Psoas muscle (tissue), 8 donors: Measurements from ENCODE around the gene HNRNPF. TPM values are rescaled to one million over a fixed set of nuclear protein-coding genes. Genes with fewer than 3 reads are reported as not detected.
"Not testable (repeated sequence)": the region's sequence is repeated elsewhere in the genome, so short reads cannot be mapped to it uniquely, and the experiment has no call there.

Source experiments
- ATAC-seq, 4 donors: fragments of 200-7000 bp; cut with Tn5 transposase; one replicate each; pipeline ENCODE4 v1.9.1; 2020; ENCODE audit warnings: moderate library complexity in 3 of 4, mild to moderate bottlenecking in 2 of 4
- DNase-seq, 2 donors: peaks; one replicate each; pipeline ENCODE4 v3.0.0-alpha.2; 2020
- H3K27ac ChIP-seq: fragments of 200-600 bp; one replicate; pipeline ENCODE4 v1.8.0; 2022
- H3K27me3 ChIP-seq, 3 donors: fragments of 200-600 bp in 1 of 3; one replicate each; pipeline versions ENCODE4 v1.6.1 to v1.8.0; 2013 to 2022; ENCODE audit warnings: low read length in 2 of 3, mild to moderate bottlenecking in 2 of 3, moderate library complexity in 1 of 3; ENCODE audit not compliant: insufficient read depth in 3 of 3
- H3K36me3 ChIP-seq, 2 donors: fragments of 200-600 bp in 1 of 2; one replicate each; pipeline versions ENCODE4 v1.6.1 to v1.8.0; 2013 to 2022; ENCODE audit warnings: low read depth in 1 of 2, mild to moderate bottlenecking in 1 of 2, moderate library complexity in 1 of 2; ENCODE audit not compliant: insufficient read depth in 1 of 2
- H3K4me1 ChIP-seq: fragments of 200-600 bp; one replicate; pipeline ENCODE4 v1.8.0; 2022
- H3K4me3 ChIP-seq: fragments of 200-600 bp; one replicate; pipeline ENCODE4 v1.8.0; 2022; ENCODE audit warnings: mild to moderate bottlenecking
- H3K9me3 ChIP-seq: fragments of 200-600 bp; one replicate; pipeline ENCODE4 v1.8.0; 2022
- WGBS, 3 donors: extraction: QIAGEN DNeasy Blood & Tissue Kit; methylation state at CpG; one replicate each; pipeline versions ENCODE4 v1.1.6 to v1.1.7; 2013; 5-methylcytosine and 5-hydroxymethylcytosine counted together
- intact Hi-C, 2 donors: fragments of 100-400 bp; cut with DNase I; formaldehyde crosslinking; loops; one replicate each; pipeline versions ENCODE4 v1.11.0 to v1.14.2; 2022
- polyA plus RNA-seq, 3 donors: library from polyadenylated mRNA; stranded (reverse); fragments of 200-250 nt; gene quantifications; one replicate each; pipeline ENCODE4 v1.2.3, GENCODE V29; 2013
- total RNA-seq, 4 donors: library from RNA; stranded (reverse); fragmentation: NEBNext Ultra II Directional in 2 of 4; extraction: Animal tissue kit (Norgen Biotek cat#: 25700) in 2 of 4; gene quantifications; one replicate each; pipeline versions ENCODE4 v1.2.1 to v1.2.4, GENCODE V29; 2021 to 2023
- TF ChIP-seq, protein P1 (sequence below): fragments of 200-600 bp; IDR thresholded peaks from one replicate; pipeline ENCODE4 v1.8.0; 2022; ENCODE audit warnings: antibody characterized with exemption
- donor health status: healthy with polysubstance abuse.
- donor health status: DM: no; HTN: no; CAD: no; lungs with moderate emphysema.
- donor health status: Bipolar disorder and iron deficiency.
- donor health status: healthy.
- donor health status: DM: yes; HTN: yes; CAD: no.
- donor health status: DM: no; HTN: no; CAD: no.
- donor health status: DM: no; HTN: no; CAD: no.
- donor health status: DM: yes; HTN: yes; CAD: no.

The HNRNPF gene
- total and polyA plus RNA-seq, 7 donors: 62.1 to 154 (median 89.7) TPM

DNA sequence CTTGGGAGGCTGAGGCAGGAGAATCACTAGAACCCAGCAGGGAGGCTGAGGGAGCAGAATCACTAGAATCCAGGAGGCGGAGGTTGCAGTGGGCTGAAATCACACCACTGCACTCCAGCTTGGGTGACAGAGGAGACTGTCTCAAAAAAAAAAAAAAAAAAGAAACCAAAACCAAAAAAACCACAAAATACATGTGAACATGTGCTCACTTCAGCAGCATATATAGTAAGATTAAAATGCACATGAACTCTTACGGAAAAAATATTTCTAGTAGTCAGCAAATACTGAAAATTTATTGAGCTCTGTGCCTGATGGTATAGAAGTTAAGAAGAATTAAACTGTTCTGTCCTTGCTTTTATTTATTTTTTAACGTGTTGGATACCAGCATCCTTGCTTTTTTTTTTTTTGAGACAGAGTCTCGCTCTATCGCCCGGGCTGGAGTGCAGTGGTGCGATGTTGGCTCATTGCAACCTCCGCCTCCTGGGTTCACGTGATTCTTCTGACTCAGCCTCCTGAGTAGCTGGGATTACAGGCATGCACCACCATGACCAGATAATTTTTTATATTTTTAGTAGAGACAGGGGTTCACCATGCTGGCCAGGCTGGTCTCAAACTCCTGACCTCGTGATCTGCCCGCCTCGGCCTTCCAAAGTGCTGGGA is 18.3 kb upstream of the HNRNPF start:
- Histone ChIP-seq H3K36me3 (no peaks in the 10 kb centered on the region), H3K9me3 (no peaks in the 10 kb centered on the region), H3K4me1 (no peaks in the 10 kb centered on the region), H3K27me3 (no peaks in the 10 kb centered on the region), H3K27ac (no peak overlapping the region), H3K4me3 (no peak overlapping the region)
- ATAC-seq: no peak
- 90 to 92% (median 91%) methylated on average over 12 of the region's 12 CpGs for WGBS, 3 donors
- intact Hi-C loops: no loop called here
- TF ChIP-seq, protein P1, sequence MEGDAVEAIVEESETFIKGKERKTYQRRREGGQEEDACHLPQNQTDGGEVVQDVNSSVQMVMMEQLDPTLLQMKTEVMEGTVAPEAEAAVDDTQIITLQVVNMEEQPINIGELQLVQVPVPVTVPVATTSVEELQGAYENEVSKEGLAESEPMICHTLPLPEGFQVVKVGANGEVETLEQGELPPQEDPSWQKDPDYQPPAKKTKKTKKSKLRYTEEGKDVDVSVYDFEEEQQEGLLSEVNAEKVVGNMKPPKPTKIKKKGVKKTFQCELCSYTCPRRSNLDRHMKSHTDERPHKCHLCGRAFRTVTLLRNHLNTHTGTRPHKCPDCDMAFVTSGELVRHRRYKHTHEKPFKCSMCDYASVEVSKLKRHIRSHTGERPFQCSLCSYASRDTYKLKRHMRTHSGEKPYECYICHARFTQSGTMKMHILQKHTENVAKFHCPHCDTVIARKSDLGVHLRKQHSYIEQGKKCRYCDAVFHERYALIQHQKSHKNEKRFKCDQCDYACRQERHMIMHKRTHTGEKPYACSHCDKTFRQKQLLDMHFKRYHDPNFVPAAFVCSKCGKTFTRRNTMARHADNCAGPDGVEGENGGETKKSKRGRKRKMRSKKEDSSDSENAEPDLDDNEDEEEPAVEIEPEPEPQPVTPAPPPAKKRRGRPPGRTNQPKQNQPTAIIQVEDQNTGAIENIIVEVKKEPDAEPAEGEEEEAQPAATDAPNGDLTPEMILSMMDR: no peak
- no peak for DNase-seq

DNA sequence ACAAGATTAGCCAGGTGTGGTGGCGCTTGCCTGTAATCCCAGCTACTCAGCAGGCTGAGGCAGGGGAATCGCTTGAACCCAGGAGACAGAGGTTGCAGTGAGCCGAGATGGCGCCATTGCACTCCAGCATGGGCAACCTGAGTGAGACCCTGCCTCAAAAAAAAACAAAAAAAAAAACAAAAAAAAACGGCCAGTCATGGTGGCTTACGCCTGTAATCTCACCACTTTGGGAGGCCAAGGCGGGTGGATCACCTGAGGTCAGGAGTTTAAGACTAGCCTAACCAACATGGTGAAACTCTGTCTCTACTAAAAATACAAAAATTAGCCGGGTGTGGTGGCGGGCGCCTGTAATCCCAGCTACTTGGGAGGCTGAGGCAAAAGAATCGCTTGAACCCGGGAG is 17.5 kb upstream of the HNRNPF start:
- H3K27me3 ChIP-seq, H3K9me3 ChIP-seq, ATAC-seq, intact Hi-C loops, H3K27ac ChIP-seq, H3K4me3 ChIP-seq, DNase-seq, H3K36me3 ChIP-seq, H3K4me1 ChIP-seq: not testable (repeated sequence)
- WGBS, 3 donors: 96 to 97% (median 96%) methylated on average over 12 of the region's 12 CpGs

DNA sequence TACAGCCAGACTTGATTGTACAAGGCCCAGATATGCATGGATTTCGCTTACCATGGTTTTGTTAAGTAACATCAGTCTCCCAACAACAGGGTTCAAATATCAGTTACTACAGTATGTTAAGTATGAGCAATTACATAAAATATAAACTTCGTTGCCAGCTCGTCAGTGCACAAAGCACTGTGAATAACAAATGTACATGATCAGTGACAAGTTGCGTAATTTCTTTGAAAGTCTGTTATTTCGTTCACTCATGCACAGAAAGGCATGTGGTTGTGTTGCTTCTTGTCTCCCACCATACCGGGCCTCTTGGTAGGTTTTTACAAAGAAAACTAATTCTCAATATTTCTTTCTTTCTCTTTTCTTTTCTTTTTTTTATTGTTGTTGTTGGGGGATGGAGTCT is 15.4 kb upstream of the HNRNPF start:
- TF ChIP-seq, protein P1: no peak
- ATAC-seq: no peak
- Histone ChIP-seq H3K27ac (no peak overlapping the region), H3K27me3 (no peaks in the 10 kb centered on the region), H3K36me3 (no peaks in the 10 kb centered on the region), H3K9me3 (no peaks in the 10 kb centered on the region), H3K4me3 (no peak overlapping the region), H3K4me1 (peaks cover 8% of the 10 kb centered on the region)
- intact Hi-C loops: no loop called here
- WGBS, 3 donors: 90 to 95% (median 95%) methylated on average over 6 of the region's 6 CpGs
- no peak for DNase-seq

GRCh38 chr10:43421944-43422343 is 13.0 kb upstream of the HNRNPF start:
- H3K9me3 ChIP-seq, H3K4me3 ChIP-seq, DNase-seq, H3K36me3 ChIP-seq, intact Hi-C loops, H3K27me3 ChIP-seq, H3K4me1 ChIP-seq, ATAC-seq: not testable (repeated sequence)
- WGBS, 3 donors: 95 to 100% (median 97%) methylated on average over 4 of the region's 4 CpGs
- peak overlapping the region; percentile 98 for H3K27ac ChIP-seq

GRCh38 chr10:43421519-43421918 is 12.5 kb upstream of the HNRNPF start:
- no peaks in the 10 kb centered on the region for H3K36me3 ChIP-seq
- TF ChIP-seq, protein P1: no peak
- intact Hi-C loops: no loop called here
- 75 to 86% (median 84%) methylated on average over 6 of the region's 6 CpGs for WGBS, 3 donors
- ATAC-seq: no peak
- H3K4me3 ChIP-seq: peak overlapping the region; percentile 88
- DNase-seq: no peak
- peak overlapping the region; percentile 98 for H3K27ac ChIP-seq
- H3K27me3 ChIP-seq: no peaks in the 10 kb centered on the region
- H3K4me1 ChIP-seq: peaks cover 8% of the 10 kb centered on the region
- no peaks in the 10 kb centered on the region for H3K9me3 ChIP-seq

DNA sequence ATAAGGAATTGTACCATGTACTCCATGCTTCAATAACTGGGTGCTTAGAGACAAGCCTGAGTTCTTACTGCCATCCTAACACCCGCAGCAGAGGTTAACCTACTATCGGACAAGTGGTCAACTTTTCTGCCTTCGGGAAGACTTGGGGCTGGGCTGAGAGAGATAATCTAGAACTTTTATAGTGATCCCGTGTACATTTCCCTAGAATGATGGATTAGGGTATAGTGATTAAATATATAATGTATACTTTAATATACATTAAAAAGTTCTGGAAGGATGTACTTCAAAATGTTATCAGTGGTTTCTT is 12.2 kb upstream of the HNRNPF start:
- WGBS, 3 donors: 10 to 21% (median 15%) methylated on average over 4 of the region's 4 CpGs
- Histone ChIP-seq H3K27ac (peak overlapping the region; percentile 98), H3K4me1 (peaks cover 8% of the 10 kb centered on the region), H3K27me3 (no peaks in the 10 kb centered on the region), H3K9me3 (no peaks in the 10 kb centered on the region), H3K4me3 (peak overlapping the region; percentile 88), H3K36me3 (no peaks in the 10 kb centered on the region)
- intact Hi-C loops: no loop called here
- TF ChIP-seq, protein P1: no peak
- ATAC-seq (no peak), DNase-seq (no peak)
